Bronchial epithelial cell (primary cell): ENCODE results near the gene MTHFD1. TPM values are rescaled to one million over a fixed set of nuclear protein-coding genes. Genes with fewer than 3 reads are reported as not detected.

Experiments
- DNase-seq: peaks from one replicate; pipeline ENCODE4 v3.0.0-alpha.2; 2010; ENCODE audit warnings: low read depth
- FAIRE-seq: peaks from 2 replicates; lab custom pipeline; 2011; peaks lifted over from hg19 to GRCh38; lab: Jason Lieb, UNC
- H3K27me3 ChIP-seq: 2 replicates; pipeline ENCODE4 v1.5.1; 2011; ENCODE audit warnings: low read length; ENCODE audit not compliant: control insufficient read depth, insufficient read depth
- H3K36me3 ChIP-seq: 2 replicates; pipeline ENCODE4 v1.5.1; 2011; ENCODE audit warnings: low read length; ENCODE audit not compliant: control insufficient read depth, insufficient read depth
- H3K4me3 ChIP-seq: 2 replicates; pipeline ENCODE4 v1.5.1; 2011; ENCODE audit warnings: mild to moderate bottlenecking, low read depth, low read length, control low read depth
- CTCF ChIP-seq: IDR thresholded peaks from 2 replicates; pipeline ENCODE4 v1.5.1; 2011; ENCODE audit warnings: mild to moderate bottlenecking, moderate library complexity, low read length, control low read depth, inconsistent platforms; ENCODE audit not compliant: insufficient read depth, severe bottlenecking
- total RNA-seq: library from RNA; depleted of rRNA; stranded (reverse); fragments of >200 nt; gene quantifications from 2 replicates; pipeline ENCODE4 v1.2.1, GENCODE V29; 2014

MTHFD1 gene
- total RNA-seq, 1 donor from 2014 or later, result 35.5 TPM

- no peak overlapping the region for H3K4me3 ChIP-seq
- TF ChIP-seq CTCF, result no peak
- no peaks in the 10 kb centered on the region for H3K36me3 ChIP-seq
- FAIRE-seq (no peak), DNase-seq (no peak)
- H3K27me3 ChIP-seq, result no peaks in the 10 kb centered on the region
Observed at GRCh38 chr14:64508215-64508776, 120.1 kb downstream of the MTHFD1 start.

- Histone ChIP-seq H3K4me3 (no peak overlapping the region), H3K27me3 (no peaks in the 10 kb centered on the region), H3K36me3 (no peaks in the 10 kb centered on the region)
- DNase-seq, result no peak
- FAIRE-seq, result no peak
- TF ChIP-seq CTCF, result no peak
Observed at GRCh38 chr14:64509036-64509435, 120.9 kb downstream of the MTHFD1 start.

Other genes with a start within 250 kb of the MTHFD1 start
- gene ESR2, start 94.0 kb upstream of the MTHFD1 start, total RNA-seq, result under 0.01 and 0.13 TPM in 2 replicates
- under 0.01 and 0.13 TPM in 2 replicates for gene AKAP5, start 77.1 kb downstream of the MTHFD1 start, total RNA-seq
- 4.1 and 4.7 TPM in 2 replicates for gene ZBTB25, start 115.5 kb downstream of the MTHFD1 start, total RNA-seq
- gene ZBTB1, start 116.4 kb downstream of the MTHFD1 start, total RNA-seq, result 36.1 and 39.5 TPM in 2 replicates
- 1.6 and 4.2 TPM in 2 replicates for gene HSPA2, start 152.4 kb downstream of the MTHFD1 start, total RNA-seq
- gene PPP1R36, start 161.6 kb downstream of the MTHFD1 start, total RNA-seq, result 0.51 and 1.1 TPM in 2 replicates